HG03575 (cell line): Measurements from ENCODE around the gene CD22.

ENCODE experiments used
- ATAC-seq: cut with Tn5 transposase; IDR thresholded peaks from one replicate; pipeline ENCODE4 v1.9.1; 2021; ENCODE audit not compliant: unreplicated experiment, insufficient number of reproducible peaks, low FRiP score; ENCODE audit errors: extremely low read depth

The CD22 gene

GRCh38 chr19:35294859-35295791, 33.9 kb upstream of the CD22 start:
- no peak for ATAC-seq

DNA sequence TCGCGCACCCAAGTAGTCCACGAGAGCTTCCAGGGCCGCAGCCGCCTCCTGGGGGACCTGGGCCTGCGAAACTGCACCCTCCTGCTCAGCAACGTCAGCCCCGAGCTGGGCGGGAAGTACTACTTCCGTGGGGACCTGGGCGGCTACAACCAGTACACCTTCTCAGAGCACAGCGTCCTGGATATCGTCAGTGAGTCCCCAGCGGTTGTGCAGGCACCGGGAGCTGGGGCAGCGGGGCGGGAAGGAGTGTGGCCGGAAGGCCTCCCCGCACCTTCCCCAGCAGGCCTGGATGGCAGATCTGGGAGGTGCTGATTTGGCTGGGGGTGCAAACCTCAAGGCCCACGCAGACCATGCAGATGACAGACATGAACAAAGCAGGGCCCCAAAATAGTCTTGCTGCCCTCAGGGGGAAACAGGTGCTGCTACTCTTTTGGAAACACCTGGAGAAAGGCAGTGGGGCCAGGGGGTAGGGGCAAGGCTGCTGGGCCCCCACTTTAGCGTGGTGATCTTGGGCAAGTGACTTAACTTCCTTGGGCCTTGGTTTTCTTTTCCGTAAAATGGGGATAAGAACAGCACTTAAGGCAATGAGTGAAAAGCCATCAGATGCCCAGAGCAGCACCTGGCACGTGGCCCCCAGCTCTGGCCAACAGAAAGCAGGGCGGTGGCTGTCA, 33.1 kb upstream of the CD22 start:
- ATAC-seq: no peak

- ATAC-seq: no peak
Measured at GRCh38 chr19:35296644-35297514, 32.1 kb upstream of the CD22 start.

GRCh38 chr19:35297515-35297848, 31.5 kb upstream of the CD22 start:
- ATAC-seq: no peak

DNA sequence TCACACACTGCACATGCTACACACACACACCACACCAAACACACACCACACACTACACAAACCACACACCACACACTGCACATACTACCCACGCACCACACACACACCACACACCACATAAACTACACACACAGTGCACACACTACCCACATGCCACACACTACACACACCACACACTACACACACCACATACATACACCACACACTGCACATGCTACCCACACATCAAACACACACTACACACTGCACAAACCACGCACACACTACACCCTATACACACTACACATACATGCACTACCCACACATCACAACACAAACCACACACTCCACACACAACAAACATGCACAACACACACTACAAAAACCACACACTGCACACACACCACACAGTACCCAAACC, 31.1 kb upstream of the CD22 start:
- ATAC-seq: no peak

- ATAC-seq: no peak
Measured at GRCh38 chr19:35298561-35298972, 30.4 kb upstream of the CD22 start.

GRCh38 chr19:35299523-35300338, 29.3 kb upstream of the CD22 start:
- ATAC-seq: no peak

DNA sequence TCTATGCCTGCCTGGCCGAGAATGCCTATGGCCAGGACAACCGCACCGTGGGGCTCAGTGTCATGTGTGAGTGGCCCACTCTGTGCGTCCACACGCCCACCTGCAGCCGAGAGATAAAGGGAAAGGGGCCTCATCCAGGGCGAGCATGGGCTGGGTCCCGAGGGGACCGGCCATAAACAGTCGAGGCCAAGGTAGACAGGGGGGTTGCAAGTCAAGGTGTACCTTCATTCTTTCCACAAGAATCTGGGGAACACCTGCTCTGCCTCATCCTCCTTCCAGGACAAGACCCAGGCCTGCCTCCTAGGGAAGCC, 28.7 kb upstream of the CD22 start:
- ATAC-seq: no peak

GRCh38 chr19:35301961-35302360, 27.0 kb upstream of the CD22 start:
- no peak for ATAC-seq

DNA sequence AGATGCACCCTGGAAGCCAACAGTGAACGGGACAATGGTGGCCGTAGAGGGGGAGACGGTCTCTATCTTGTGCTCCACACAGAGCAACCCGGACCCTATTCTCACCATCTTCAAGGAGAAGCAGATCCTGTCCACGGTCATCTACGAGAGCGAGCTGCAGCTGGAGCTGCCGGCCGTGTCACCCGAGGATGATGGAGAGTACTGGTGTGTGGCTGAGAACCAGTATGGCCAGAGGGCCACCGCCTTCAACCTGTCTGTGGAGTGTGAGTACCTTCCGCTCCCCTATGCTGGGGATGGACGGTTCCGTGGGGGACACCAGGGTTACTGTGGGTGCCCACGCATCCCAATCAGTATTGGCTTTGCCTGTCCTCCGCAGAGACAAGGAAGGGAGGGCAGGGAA, 26.5 kb upstream of the CD22 start:
- no peak for ATAC-seq

DNA sequence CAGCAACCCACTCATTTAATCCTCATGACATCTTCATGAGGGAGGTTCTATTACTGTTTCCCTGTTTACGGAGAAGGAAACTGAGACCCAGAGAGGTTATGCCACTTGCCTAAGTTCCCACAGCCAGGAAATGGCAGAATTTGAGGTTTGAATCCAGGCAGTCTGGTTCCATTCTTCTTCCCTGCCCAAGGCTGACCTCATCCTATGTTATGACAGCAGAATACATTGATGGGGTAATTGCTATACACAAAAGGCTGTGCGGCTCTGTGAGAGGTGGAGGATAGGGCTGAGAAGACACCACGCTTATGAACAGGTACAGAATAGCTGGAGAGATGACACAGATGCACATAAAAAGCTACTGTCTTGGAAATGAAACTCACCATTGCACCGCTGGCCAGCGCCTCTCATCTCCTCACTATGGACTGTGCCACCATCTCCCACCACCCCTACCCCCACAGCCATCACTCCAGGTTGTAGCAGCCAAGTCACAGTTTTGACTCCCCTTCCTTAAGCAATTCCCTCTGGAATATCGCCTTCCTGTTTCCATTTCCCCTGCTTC, 25.6 kb upstream of the CD22 start:
- no peak for ATAC-seq

- ATAC-seq: no peak
Measured at GRCh38 chr19:35304036-35304435, 25.0 kb upstream of the CD22 start.

DNA sequence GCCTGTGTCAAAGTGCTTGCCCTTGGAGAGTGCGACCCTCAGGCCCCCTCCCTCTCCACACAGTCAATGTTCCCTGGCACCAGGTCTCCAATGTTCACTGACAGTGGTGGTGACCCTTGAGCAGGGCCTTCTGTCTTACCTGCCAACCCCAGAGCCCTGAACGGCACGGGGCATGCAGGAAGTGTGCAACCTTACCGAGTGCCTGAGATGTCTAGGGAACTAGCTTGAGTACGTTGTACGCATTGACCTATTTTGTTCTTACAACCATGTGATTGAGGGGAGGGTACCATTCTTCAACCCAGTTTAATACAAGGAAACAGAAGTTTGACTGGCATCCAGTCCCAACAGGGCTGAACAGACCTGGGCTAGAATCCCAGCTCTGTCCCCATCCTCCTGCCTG, 23.8 kb upstream of the CD22 start:
- no peak for ATAC-seq

DNA sequence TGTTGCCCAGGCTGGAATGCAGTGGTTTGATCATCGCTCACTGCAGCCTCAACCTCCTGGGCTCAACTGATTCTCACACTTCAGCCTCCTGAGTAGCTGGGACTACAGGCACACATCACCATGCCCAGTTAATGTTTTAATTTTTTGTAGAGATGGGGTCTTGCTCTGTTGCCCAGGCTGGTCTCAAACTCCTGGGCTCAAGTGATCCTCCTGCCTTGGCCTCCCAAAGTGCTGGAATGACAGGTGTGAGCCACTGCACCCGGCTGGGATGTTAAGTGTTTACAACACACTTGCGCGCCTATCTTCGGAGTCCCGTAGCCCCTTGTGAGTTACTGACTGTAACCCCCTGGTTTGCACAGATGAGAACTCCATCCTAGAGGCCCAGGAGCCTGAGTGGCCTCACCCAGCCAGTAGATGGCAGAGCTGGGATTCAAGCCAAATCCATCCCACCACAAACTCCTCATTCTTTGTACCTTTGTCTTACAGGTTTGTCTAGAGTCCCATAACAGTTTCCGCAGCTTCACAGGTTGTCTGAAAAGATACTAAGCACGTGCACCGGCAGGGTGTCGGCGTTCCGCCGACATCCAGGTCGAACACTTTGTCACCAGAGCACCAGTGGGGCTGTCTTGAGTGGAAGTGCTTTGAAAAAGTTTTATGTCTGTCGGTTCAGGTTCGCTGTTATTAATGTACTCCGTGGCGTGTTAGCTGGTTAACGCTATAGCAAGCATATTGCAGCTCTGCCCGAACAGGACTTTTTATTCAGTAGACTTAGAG, 22.3 kb upstream of the CD22 start:
- ATAC-seq: no peak

DNA sequence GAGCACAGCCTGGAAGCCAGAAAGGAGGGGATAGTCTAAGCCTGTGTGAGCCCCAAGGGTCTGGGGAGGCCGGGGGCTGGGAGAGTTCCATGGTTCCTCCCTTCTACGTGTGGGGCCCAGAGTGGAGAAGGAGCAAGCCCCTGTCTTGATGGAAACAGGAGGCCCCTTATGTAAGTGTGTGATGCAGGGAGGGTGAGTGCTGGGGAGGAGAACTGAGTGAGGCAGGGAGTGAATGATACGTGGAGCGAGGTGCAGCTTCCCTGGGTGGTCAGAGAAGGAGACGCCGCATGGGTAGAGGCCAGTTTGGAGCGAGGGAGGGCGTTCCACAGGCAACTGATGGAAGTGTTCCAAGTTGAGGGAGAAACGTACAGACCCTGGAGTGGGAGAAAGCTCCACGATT, 21.1 kb upstream of the CD22 start:
- ATAC-seq: no peak

- ATAC-seq: no peak
Measured at GRCh38 chr19:35308910-35309309, 20.1 kb upstream of the CD22 start.

DNA sequence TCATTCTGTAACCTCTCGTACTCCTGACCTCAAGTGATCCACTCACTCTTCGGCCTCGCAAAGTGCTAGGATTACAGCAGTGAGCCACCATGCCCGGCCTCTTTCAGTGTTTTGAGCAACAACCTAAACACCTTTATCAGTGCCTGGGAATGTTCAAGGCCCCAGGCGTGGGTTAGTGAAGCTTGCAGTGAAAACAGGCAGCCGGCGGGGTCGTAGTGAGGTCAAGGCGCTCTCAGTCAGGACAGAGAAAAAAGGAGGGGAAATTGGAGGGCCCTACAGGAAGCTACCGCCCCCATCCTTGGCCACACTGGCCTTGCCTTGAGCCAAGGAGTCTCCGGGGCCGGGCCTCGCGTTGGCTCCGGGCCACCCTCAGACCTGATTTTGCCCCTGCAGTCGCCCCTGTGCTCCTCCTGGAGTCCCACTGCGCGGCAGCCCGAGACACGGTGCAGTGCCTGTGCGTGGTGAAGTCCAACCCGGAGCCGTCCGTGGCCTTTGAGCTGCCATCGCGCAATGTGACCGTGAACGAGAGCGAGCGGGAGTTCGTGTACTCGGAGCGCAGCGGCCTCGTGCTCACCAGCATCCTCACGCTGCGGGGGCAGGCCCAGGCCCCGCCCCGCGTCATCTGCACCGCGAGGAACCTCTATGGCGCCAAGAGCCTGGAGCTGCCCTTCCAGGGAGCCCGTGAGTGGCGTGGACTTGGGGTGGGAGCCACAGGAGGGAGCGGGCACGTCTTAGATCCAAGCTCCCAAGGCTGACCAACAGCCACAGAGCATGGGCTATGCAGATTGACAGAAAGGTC, 19.3 kb upstream of the CD22 start:
- ATAC-seq: no peak
